Right cardiac atrium (tissue), 5 donors: Measurements from ENCODE around the gene ARHGAP44. TPM values are rescaled to one million over a fixed set of nuclear protein-coding genes. Genes with fewer than 3 reads are reported as not detected.

ENCODE experiments used
- ATAC-seq, 2 donors: fragments of 200-7000 bp; cut with Tn5 transposase; one replicate each; pipeline versions ENCODE4 v1.8.0 to v1.9.1; 2020; ENCODE audit warnings: moderate library complexity in 2 of 2, mild to moderate bottlenecking in 1 of 2
- DNase-seq, 3 donors: peaks; one replicate each; pipeline ENCODE4 v3.0.0-alpha.2; 2020
- H3K27ac ChIP-seq: one replicate; pipeline ENCODE4 v1.5.1; 2013; ENCODE audit warnings: mild to moderate bottlenecking, low read length, control low read depth, moderate library complexity
- H3K27me3 ChIP-seq: one replicate; pipeline ENCODE4 v1.6.1; 2013; ENCODE audit not compliant: control insufficient read depth, insufficient read depth
- H3K4me1 ChIP-seq: one replicate; pipeline ENCODE4 v1.6.1; 2013; ENCODE audit warnings: low read length; ENCODE audit not compliant: control insufficient read depth, insufficient read depth
- H3K4me3 ChIP-seq: one replicate; pipeline ENCODE4 v1.5.1; 2013; ENCODE audit warnings: low read length, control low read depth
- H3K9me3 ChIP-seq: one replicate; pipeline ENCODE4 v1.6.1; 2013; ENCODE audit warnings: low read length; ENCODE audit not compliant: control insufficient read depth
- WGBS: extraction: QIAGEN DNeasy Blood & Tissue Kit; methylation state at CpG from one replicate; pipeline ENCODE4 v1.1.7; 2013; 5-methylcytosine and 5-hydroxymethylcytosine counted together
- intact Hi-C, 4 donors: fragments of 100-400 bp; cut with DNase I; formaldehyde crosslinking; loops; one replicate each; pipeline versions ENCODE4 v1.11.0 to v1.14.0; 2022 to 2023
- polyA plus RNA-seq: library from polyadenylated mRNA; stranded (reverse); fragments of 200-250 nt; gene quantifications from one replicate; pipeline ENCODE4 v1.2.3, GENCODE V29; 2013
- total RNA-seq, 4 donors: library from RNA; stranded (reverse); fragmentation: NEBNext Ultra II Directional; extraction: Animal tissue kit (Norgen Biotek cat#: 25700); gene quantifications; one replicate each; pipeline ENCODE4 v1.2.1, GENCODE V29; 2021
- donor health status: healthy with polysubstance abuse.
- donor health status: DM: no; HTN: yes; CAD: no.
- donor health status: DM: no; HTN: no; CAD: no.
- donor health status: DM: no; HTN: yes; CAD: no; lungs with severe emphysema.
- donor health status: DM: yes; HTN: yes; CAD: no.

ARHGAP44 gene
- total and polyA plus RNA-seq, 5 donors, result 6.7 to 13.6 (median 11.3) TPM

DNA sequence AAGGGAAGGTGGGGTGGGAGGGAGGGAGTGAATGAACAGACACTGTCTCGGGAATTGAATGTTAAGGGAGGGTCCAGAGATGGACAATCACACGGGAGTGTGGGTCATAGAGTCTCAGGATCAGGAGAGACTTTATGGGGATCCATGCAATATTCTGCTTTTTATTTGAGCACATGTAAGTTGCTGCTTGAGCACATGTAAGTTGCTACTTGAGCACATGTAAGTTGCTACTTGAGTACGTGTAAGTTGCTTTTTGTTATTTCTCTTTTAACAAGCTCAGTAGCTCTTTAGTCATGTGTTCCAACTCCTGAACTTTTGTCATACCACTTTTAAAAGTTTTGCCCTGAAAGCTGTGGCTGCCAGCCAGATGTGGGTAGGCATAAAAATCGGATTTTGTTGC, 110.3 kb downstream of the ARHGAP44 start:
- 77% methylated on average over 4 of the region's 4 CpGs for WGBS
- Histone ChIP-seq H3K4me3 (no peak overlapping the region), H3K9me3 (no peaks in the 10 kb centered on the region), H3K4me1 (no peaks in the 10 kb centered on the region), H3K27ac (no peak overlapping the region), H3K27me3 (no peaks in the 10 kb centered on the region)
- intact Hi-C loops, result no loop called here
- ATAC-seq (no peak), DNase-seq (no peak)

DNA sequence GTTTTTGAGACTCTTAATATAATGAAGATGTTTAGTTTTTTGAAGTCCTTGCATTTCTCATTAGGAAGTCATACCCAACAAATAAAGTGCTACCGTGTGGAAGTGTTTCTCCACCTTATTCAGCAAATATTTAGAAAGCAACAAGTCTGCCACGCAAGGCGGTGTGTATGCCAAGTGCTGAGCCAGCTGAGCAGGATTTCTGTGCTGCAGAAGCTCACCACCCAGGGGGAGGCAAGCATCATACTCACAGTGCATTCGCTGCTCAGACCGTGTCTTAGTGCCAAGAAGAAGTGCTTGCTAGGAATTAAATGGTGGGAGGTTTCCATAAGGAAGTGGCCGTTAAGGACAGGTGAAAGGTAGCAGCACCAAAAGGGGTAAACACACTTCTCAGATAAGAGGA, 111.2 kb downstream of the ARHGAP44 start:
- H3K27ac ChIP-seq, result no peak overlapping the region
- DNase-seq, result no peak
- no peaks in the 10 kb centered on the region for H3K4me1 ChIP-seq
- H3K4me3 ChIP-seq, result no peak overlapping the region
- no peaks in the 10 kb centered on the region for H3K27me3 ChIP-seq
- H3K9me3 ChIP-seq, result no peaks in the 10 kb centered on the region
- ATAC-seq, result no peak
- WGBS, result 89% methylated on average over 6 of the region's 6 CpGs
- intact Hi-C loops, result no loop called here

DNA sequence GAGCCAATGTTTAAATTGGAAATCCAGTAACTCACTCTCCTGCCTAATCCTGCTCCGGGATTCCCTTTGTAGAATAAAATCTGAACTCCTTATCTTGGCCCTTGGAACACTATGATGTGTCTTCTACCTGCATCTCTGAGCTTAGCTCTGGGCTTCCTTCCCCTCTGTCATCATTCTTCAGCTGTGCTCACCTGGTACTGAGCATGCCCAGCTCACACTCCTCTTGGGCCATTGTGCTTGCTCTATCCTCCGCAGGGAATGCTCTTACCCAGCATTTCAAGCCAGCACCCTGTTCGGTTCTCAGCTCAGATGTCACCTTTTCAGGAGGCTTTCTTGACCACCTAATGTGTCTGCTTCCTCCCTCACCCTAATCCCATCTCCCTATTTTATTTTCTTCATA, 112.7 kb downstream of the ARHGAP44 start:
- intact Hi-C loops, result no loop called here
- Histone ChIP-seq H3K4me1 (no peaks in the 10 kb centered on the region), H3K27ac (no peak overlapping the region), H3K27me3 (no peaks in the 10 kb centered on the region), H3K4me3 (no peak overlapping the region), H3K9me3 (no peaks in the 10 kb centered on the region)
- WGBS, result 77% methylated on average over 3 of the region's 3 CpGs
- ATAC-seq (no peak), DNase-seq (no peak)

DNA sequence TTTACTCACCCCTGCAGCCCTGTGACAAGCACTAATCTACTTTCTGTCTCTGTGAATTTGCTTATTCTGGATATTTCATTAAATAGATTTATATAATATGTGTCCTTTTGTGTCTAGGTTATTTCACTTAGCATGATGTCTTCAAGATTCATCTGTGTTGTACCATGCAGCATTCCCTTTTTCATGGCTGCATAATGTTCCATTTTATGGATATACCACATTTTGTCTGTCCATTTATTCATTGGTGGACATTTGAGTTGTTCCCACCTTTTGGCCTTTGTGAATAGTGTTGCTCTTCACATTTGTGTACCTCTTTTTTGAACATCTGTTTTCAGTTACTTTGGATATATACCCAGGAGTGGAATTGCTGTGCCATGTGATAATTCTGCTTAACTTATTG, 118.2 kb downstream of the ARHGAP44 start:
- H3K4me3 ChIP-seq, result no peak overlapping the region
- intact Hi-C loops, result no loop called here
- no peak for DNase-seq

DNA sequence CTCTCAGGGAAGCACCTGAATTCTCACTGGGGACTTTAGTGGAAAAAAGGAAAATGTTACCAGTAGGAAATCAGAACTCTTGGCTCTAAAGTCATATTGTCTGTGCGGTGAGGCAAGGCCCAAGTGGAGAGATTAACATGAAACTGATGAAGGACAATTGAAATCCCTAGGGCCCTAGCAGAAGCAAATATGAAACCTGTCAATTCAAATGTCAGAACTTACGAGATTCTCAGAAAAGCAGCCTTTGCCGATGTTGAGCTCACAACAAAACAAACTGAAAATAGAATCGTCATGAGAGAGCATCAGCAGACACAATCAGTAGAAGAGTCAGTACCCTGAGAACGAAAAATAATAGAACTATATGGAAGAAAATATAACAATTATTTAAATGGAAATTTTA, 119.7 kb downstream of the ARHGAP44 start:
- DNase-seq (no peak), ATAC-seq (no peak)
- Histone ChIP-seq H3K4me1 (no peaks in the 10 kb centered on the region), H3K4me3 (no peak overlapping the region), H3K9me3 (no peaks in the 10 kb centered on the region), H3K27ac (no peak overlapping the region), H3K27me3 (no peaks in the 10 kb centered on the region)
- intact Hi-C loops, result no loop called here
- WGBS, result 85% methylated on average over 5 of the region's 5 CpGs

More for the DNA sequence above, 118.2 kb downstream of the ARHGAP44 start:
- H3K9me3 ChIP-seq, result no peaks in the 10 kb centered on the region
- H3K27me3 ChIP-seq, result no peaks in the 10 kb centered on the region
- no peak for ATAC-seq
- no peak overlapping the region for H3K27ac ChIP-seq
- no peaks in the 10 kb centered on the region for H3K4me1 ChIP-seq

DNA sequence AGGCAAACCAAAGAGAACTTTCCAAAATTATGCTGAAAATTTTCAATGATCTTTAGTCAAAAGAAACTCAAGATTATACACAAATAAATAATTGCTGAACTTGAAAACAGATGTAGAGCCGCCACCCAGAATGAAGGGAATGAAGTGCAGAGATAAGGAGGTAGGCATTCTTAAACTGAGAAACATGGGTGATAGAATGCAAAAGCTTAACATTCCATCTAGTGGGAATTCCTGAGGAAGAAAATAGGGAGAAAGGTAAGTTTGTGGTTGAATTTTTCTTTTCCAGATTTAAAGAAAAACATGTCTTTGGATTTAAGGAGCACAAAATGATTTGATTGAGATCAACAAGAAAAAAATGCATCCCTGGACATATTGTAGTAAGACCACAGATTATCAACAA, 120.2 kb downstream of the ARHGAP44 start:
- no peak overlapping the region for H3K4me3 ChIP-seq
- H3K4me1 ChIP-seq, result no peaks in the 10 kb centered on the region
- no peaks in the 10 kb centered on the region for H3K9me3 ChIP-seq
- DNase-seq, result no peak
- intact Hi-C loops, result no loop called here
- no peak for ATAC-seq
- no peaks in the 10 kb centered on the region for H3K27me3 ChIP-seq
- no peak overlapping the region for H3K27ac ChIP-seq
- WGBS, result 76% methylated on average over 1 of the region's 1 CpG

DNA sequence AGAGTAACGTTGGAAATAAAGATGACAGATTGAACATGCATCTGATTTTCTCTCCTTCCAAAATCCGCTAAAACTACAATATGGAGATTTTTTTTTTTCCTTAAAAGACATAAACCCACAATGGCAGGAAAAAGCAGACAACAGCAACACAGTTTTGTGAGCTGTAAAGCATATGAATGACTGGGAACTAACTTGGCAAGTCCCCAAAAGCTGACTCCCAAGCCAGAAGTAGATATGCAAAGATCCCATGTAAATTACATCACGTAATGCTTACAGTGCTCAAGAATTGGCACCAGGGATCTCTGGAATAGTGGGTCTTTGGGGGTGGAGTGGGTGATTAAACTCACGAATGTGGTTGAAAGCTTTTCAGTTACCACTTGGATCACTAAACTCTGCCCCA, 121.9 kb downstream of the ARHGAP44 start:
- DNase-seq (no peak), ATAC-seq (no peak)
- no peak overlapping the region for H3K4me3 ChIP-seq
- intact Hi-C loops, result no loop called here
- H3K27ac ChIP-seq, result no peak overlapping the region
- H3K4me1 ChIP-seq, result no peaks in the 10 kb centered on the region
- 61% methylated on average over 4 of the region's 4 CpGs for WGBS
- no peaks in the 10 kb centered on the region for H3K9me3 ChIP-seq
- no peaks in the 10 kb centered on the region for H3K27me3 ChIP-seq

DNA sequence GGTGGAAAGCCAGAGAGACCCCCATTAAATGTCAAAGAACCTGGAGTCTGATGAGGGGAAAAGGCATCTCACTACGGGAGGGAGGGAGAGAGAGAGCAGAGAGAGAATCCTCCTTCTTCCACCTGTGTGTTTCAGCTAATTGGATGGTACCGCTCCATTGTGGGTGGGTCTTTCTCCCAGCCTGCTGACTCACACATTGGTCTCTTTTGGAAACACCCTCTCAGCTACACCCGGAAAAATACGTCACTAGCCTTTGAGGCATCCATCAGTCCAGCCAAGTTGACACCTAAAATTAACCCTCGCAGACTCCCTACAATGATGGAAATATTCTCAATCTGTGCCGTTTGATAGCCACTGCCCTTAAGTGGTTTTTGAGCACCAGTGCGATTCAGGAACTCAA, 128.1 kb downstream of the ARHGAP44 start:
- WGBS, result 80% methylated on average over 7 of the region's 7 CpGs
- no peak overlapping the region for H3K27ac ChIP-seq
- no peaks in the 10 kb centered on the region for H3K9me3 ChIP-seq
- H3K4me1 ChIP-seq, result no peaks in the 10 kb centered on the region
- intact Hi-C loops, result no loop called here
- ATAC-seq (no peak), DNase-seq (no peak)
- H3K4me3 ChIP-seq, result no peak overlapping the region
- no peaks in the 10 kb centered on the region for H3K27me3 ChIP-seq

DNA sequence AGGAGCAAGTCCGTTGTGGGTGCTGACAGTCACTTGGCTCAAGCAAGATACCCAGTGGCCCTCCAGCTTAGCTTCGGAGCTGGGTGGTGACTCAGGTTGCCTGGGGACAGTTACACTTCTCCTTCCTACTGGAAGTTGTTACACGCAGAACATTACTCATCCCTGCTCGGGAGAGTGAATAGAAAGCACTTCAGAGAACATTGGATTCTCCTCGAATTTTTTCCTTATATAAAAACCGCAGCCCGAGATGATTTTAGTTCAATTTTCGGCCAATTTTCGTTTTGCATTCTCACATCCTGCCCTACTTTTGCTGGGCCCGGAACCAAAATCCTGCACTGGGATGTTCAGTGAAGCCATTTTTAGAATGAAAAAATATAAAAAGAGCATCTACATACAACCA, 128.8 kb downstream of the ARHGAP44 start:
- H3K4me3 ChIP-seq, result no peak overlapping the region
- no peak overlapping the region for H3K27ac ChIP-seq
- intact Hi-C loops, result no loop called here
- no peak for DNase-seq
- WGBS, result 85% methylated on average over 10 of the region's 10 CpGs
- H3K9me3 ChIP-seq, result no peaks in the 10 kb centered on the region
- no peak for ATAC-seq
- no peaks in the 10 kb centered on the region for H3K27me3 ChIP-seq
- no peaks in the 10 kb centered on the region for H3K4me1 ChIP-seq

DNA sequence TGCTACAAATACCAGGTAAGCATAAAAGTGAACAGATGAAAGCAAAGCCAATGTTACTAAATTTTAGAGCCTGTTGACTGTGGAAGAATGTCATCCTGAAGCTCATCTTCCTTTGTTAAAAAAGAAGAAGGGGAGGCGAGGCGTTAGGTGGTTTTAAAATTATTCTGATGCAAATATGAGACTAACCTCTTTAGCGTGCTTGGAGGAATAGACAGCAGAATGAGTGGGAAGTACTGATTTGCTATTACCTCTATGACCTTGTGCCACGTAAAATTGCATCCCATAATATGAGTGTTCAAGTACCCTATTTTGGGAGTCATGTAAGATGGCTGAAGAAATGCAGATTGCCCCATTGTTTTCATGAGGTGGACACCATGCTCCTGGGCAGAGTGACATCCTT, 132.8 kb downstream of the ARHGAP44 start:
- ATAC-seq (no peak), DNase-seq (no peak)
- WGBS, result 83% methylated on average over 4 of the region's 4 CpGs
- H3K27me3 ChIP-seq, result no peaks in the 10 kb centered on the region
- H3K27ac ChIP-seq, result no peak overlapping the region
- H3K9me3 ChIP-seq, result no peaks in the 10 kb centered on the region
- intact Hi-C loops, result no loop called here
- no peaks in the 10 kb centered on the region for H3K4me1 ChIP-seq
- no peak overlapping the region for H3K4me3 ChIP-seq

DNA sequence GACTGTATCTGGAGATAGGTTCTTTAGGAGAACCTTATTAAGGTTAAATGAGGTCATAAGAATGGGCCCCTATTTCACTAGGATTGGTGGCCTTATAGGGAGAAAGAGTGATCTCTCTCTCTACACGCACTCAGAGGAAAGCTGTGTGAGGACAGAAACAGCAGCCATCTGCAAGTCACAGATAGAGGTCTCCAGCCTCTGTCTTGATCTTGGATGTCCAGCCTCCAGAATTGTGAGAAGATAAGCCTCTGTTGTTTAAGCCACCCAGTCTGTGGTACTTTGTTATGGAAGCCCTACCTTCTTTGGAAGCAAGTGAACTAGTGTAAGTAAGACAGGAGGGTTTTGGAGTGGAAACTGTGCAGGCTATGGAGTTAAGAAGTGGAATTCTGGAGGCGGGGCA, 135.3 kb downstream of the ARHGAP44 start:
- Histone ChIP-seq H3K4me1 (no peaks in the 10 kb centered on the region), H3K9me3 (no peaks in the 10 kb centered on the region), H3K4me3 (no peak overlapping the region), H3K27ac (no peak overlapping the region), H3K27me3 (no peaks in the 10 kb centered on the region)
- 95% methylated on average over 2 of the region's 2 CpGs for WGBS
- ATAC-seq (no peak), DNase-seq (no peak)
- intact Hi-C loops, result loop anchor here in 1 of 4 donors (5.0 kb wide), 1 partner anchor 78 kb away; no protein-coding TSS in a partner anchor

DNA sequence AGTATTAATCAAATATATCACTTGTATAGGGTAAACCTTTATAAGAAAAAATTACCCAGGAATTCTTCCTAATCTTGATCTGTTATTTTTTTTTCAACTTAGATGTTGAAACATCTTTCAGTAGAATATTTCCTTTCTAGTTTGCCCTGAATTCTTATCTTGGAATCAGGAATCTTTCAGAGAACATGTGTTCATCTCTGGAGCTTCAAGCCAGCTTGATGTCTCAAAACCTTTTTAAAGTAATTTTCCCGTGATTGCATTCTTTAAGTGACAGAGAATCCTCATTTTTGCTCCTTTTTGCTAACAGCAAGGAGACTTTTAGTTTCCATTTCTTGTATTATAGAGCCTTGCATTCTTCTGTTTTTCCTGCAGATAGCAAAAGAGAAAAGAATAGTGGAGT, 137.7 kb downstream of the ARHGAP44 start:
- 35% methylated on average over 1 of the region's 1 CpG for WGBS
- Histone ChIP-seq H3K27me3 (no peaks in the 10 kb centered on the region), H3K9me3 (no peaks in the 10 kb centered on the region), H3K4me3 (no peak overlapping the region), H3K4me1 (no peaks in the 10 kb centered on the region), H3K27ac (no peak overlapping the region)
- DNase-seq, result no peak
- ATAC-seq, result no peak
- intact Hi-C loops, result loop anchor here in 1 of 4 donors (5.0 kb wide), 1 partner anchor 75 kb away; no protein-coding TSS in a partner anchor
